Right lung (tissue), 10 donors: Measurements from ENCODE around the gene ZNF385D. TPM values are rescaled to one million over a fixed set of nuclear protein-coding genes. Genes with fewer than 3 reads are reported as not detected.
A peak's percentile ranks its signal among the peaks of the same experiment; 100 is the strongest.

Source experiments
- DNase-seq, 2 donors: peaks; one replicate each; pipeline ENCODE4 v3.0.0-alpha.2; 2013
- long read RNA-seq, 8 donors: transcript quantifications; one replicate each; lab custom pipeline, GENCODE V29; 2026
- polyA plus RNA-seq, 5 donors: library from polyadenylated mRNA; unstranded; fragments of 120-200 nt; gene quantifications; one replicate each; pipeline versions ENCODE4 v1.2.1 to v1.2.3, GENCODE V29; 2013; ENCODE audit warnings: inconsistent platforms in 1 of 5, low replicate concordance in 1 of 5; ENCODE audit not compliant: insufficient read length in 5 of 5, insufficient read depth in 1 of 5

Gene ZNF385D, protein sequence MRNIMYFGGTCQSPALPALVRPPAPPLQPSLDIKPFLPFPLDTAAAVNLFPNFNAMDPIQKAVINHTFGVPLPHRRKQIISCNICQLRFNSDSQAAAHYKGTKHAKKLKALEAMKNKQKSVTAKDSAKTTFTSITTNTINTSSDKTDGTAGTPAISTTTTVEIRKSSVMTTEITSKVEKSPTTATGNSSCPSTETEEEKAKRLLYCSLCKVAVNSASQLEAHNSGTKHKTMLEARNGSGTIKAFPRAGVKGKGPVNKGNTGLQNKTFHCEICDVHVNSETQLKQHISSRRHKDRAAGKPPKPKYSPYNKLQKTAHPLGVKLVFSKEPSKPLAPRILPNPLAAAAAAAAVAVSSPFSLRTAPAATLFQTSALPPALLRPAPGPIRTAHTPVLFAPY
- 10 to 100 TPM; 12.9 to 32.7 (median 22.9) TPM for polyA plus RNA-seq
- long read RNA-seq, donor 1, full-length matches to known transcripts: 3 of 3 reads
- long read RNA-seq, donor 1, partial matches to known transcripts: 0 of 3 reads
- long read RNA-seq, donor 1, other reads (novel, unspliced or antisense): 0 of 3 reads
- long read RNA-seq, donor 2, full-length matches to known transcripts: 1 of 1 reads
- long read RNA-seq, donor 2, partial matches to known transcripts: 0 of 1 reads
- long read RNA-seq, donor 2, other reads (novel, unspliced or antisense): 0 of 1 reads
- long read RNA-seq, donor 3, full-length matches to known transcripts: 3 of 3 reads
- long read RNA-seq, donor 3, partial matches to known transcripts: 0 of 3 reads
- long read RNA-seq, donor 3, other reads (novel, unspliced or antisense): 0 of 3 reads
- long read RNA-seq, donor 4, full-length matches to known transcripts: 1 of 1 reads
- long read RNA-seq, donor 4, partial matches to known transcripts: 0 of 1 reads
- long read RNA-seq, donor 4, other reads (novel, unspliced or antisense): 0 of 1 reads
- long read RNA-seq, donor 5, full-length matches to known transcripts: 3 of 3 reads
- long read RNA-seq, donor 5, partial matches to known transcripts: 0 of 3 reads
- long read RNA-seq, donor 5, other reads (novel, unspliced or antisense): 0 of 3 reads
- long read RNA-seq, donor 6, full-length matches to known transcripts: 1 of 1 reads
- long read RNA-seq, donor 6, partial matches to known transcripts: 0 of 1 reads
- long read RNA-seq, donor 6, other reads (novel, unspliced or antisense): 0 of 1 reads
- long read RNA-seq, donor 7, full-length matches to known transcripts: 1 of 188 reads
- long read RNA-seq, donor 7, partial matches to known transcripts: 187 of 188 reads
- long read RNA-seq, donor 7, other reads (novel, unspliced or antisense): 0 of 188 reads
- long read RNA-seq, donor 8: 0 reads

- DNase-seq: peak; percentile 55 to 65
These were observed at the start of gene ZNF385D for GRCh38 chr3:21750831-21751391. ZNF385D (minus strand) TSS chr3:21751210; CDS start chr3:21750916, 294 bp downstream.

DNA sequence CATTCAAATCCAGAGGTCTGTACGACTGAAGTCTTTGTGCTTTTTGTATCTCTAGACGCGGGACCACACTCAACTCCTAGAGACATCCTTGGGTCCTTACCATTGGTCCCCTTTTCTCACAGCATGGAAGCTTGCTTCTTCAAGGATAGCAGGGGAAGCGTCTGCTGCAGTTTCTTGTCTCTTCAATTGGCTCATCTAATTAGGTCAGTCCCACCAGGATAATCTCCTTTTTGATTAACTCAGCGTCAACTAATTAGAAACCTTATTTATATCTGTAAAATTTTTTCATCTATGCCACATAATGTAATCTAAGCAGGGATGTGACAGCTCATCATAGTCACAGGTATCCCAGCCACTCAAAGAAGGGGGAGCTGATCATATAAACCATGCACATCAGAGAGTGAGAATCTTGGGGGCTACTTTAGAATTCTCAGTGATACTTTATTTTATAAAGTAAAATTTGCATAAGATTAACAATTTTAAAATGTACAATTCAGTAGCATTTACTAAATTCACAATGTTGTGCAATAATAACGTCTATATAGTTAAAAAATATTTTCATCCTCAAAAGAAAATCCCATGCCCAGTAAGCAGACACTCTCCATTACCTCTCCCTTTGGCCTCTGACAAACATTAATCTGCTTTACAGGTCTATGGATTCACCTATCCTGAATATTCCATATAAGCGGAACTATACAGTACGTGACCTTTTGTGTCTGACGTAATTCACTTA lies 47.5 kb upstream of the ZNF385D start:
- no peak for DNase-seq

DNA sequence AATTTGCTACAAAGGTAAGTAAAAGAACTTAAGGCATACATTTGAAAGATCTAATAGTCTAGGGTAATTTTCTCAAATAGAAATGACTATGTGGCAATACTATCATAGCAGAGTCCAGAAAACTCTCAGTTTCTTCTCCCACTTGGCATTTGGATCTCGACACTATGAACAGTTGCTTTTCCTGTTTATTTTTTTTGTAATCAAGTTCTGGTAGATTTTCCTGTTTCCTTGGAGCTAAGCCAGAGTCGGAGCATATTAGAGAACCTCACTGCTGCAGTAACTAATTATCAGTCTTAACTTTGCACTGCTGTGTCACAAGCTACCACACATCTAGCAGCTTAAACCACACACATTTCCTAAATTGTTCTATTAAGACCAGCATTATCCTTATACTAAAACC lies 44.9 kb upstream of the ZNF385D start:
- peak; percentile 36 to 42 for DNase-seq

DNA sequence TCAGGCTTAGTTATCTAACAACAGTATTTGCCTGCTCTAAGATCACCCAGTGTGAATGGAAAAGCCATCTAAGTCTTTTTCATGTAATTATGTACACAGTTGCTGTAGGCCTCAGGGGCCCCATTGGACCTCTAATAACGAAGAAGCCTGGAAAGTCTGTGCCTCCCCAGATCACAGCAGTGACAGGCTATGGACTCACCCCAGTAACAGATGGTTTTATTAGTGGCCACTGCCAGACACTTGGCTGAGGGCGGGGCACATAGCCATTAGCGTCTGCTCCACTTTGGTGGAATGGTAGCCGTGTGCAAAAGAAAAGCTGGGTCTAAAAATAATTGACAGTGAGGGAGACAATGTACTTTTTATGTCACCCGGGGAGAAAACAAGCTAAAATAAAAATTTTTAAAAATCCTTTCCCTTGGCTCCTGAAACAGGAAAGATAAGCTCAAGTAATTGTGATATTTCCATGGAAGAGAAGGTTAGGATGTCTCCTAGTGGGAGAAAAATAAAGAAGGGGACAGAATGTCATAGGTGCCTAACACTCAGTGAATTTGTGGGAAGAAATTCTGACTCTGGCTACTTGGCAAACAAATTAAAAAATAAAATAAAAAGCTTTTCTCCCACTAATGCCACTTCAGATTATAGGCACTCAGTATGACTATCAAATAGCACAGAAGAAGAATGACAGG lies 44.3 kb upstream of the ZNF385D start:
- peak in 1 of 2 donors; percentile 18 for DNase-seq

DNA sequence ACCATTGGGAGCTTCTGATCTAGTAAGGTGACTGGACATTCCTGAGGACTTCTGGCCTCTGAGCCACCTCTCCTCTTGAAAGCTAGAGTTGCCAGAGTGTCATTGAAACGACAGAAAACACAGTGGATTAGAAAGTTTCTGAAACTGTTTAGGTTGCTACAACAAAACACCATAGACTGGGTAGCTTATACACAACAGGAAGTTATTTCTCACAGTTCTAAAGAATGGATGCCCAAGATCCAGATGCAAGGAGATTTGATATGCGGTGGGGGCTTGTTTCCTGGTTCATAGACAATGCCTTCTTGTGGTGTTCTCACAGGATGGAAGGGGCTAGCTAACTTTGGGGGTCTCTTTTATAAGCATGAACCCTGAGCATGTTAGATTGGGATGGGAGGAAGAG lies 43.3 kb upstream of the ZNF385D start:
- no peak for DNase-seq

DNA sequence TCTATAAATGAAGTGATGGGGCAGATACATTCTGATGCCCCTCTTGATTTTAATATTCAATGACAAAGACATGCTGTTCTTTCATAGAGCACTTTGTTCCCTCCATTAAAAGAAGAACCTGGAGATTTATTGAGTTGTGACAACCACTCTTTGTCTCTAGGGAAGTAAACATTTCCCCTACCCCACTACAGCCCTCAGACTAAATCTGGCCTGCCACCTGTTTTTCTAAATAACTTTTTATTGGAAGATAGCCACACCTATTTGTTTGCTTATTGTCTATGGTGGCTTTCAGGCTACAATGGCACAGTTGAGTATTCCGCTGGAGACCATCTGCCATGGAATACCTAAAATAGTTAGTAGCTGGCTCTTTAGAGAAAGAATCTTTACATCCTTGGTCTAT lies 41.2 kb upstream of the ZNF385D start:
- DNase-seq: no peak

- DNase-seq: no peak
These were observed 40.3 kb upstream of the ZNF385D start for GRCh38 chr3:21791356-21791755.

DNA sequence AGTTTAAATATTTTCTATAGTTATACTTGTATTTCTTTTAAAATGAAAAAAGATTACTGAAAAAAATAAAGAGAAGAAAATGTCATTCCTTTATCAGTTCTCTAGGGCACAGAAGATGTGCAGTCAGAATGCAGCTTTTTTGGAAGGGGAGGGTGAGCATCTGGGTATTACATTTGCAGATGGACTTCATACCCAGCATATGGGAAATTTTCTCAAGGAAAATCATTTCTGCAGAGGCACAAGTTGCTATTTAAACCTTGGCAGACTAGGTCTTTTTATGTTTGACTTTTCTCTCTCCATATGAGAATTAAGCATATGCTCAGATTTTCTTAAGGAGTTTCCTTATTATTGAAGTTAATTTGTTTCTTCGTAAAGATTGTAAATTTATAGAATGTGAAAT lies 39.5 kb upstream of the ZNF385D start:
- DNase-seq: no peak

GRCh38 chr3:21789730-21790129 lies 38.7 kb upstream of the ZNF385D start:
- DNase-seq: no peak

GRCh38 chr3:21786438-21786797 lies 35.4 kb upstream of the ZNF385D start:
- no peak for DNase-seq

DNA sequence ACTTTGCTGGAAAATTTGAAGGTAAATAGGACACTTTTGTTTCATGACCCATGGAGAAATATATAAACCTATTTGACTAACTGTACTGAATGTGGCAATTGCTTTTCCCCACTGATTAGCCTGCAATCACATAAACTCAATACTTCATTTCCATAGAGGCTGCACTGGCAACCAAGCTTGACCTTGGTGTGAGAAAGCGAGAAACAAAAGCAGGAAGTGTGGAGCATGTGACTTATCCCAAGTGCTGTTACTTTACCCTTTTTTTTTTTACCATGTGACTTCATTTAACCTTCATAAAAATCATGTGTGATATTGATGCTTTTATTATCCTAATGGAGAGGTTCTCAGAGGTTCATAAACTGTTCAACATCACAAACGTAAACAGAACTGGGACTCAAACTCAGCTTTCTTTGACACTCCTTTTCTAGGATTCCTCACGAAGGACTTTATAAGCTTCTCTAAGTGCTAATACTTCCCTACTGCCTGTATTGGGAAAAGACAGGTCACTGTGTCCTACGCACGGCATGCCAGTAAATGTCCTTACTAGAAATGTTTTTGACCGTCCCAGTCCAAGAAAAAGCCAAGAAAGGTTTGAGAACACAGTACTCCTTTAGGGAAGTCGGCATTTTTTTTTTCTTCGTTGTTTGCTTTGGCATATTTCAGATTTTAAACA lies 34.9 kb upstream of the ZNF385D start:
- no peak for DNase-seq

DNA sequence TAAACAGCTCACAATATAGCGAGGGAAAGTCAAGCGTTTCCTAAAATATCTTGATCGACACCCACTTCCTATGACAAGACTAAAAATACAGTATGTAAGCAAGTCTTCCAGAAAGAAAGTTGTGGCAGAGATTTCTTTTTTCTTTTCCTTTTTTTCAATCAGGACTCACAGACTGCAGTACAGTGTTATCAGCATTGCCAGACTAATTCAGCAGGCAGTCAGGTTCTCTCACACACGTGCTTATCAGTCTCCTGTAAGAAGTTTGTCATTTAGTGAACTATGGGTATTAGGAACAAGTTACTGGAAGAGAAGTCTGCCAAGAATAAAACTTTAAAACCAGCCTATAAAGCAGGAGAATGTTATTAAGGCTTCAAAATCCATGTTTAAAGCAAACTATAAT lies 32.8 kb upstream of the ZNF385D start:
- DNase-seq: no peak

- DNase-seq: no peak
These were observed 30.3 kb upstream of the ZNF385D start for GRCh38 chr3:21781355-21781754.

DNA sequence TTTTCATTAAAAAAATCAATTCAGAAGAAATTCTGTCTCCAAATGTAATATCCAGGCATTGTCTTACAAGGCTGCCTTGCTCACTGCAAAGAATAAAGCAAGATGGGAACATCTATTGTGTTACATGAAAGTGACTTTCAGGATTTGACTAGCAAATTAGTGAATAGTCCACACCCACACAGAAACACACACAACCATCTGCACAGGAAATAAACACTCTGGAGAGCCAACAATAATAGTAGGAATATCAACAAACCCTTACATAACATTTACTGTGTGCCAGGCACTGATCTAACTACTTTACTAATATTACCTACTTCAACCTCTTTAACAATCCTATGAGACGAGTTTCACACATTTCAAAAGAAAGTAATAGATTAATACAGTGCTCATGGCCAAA lies 28.9 kb upstream of the ZNF385D start:
- DNase-seq: no peak

DNA sequence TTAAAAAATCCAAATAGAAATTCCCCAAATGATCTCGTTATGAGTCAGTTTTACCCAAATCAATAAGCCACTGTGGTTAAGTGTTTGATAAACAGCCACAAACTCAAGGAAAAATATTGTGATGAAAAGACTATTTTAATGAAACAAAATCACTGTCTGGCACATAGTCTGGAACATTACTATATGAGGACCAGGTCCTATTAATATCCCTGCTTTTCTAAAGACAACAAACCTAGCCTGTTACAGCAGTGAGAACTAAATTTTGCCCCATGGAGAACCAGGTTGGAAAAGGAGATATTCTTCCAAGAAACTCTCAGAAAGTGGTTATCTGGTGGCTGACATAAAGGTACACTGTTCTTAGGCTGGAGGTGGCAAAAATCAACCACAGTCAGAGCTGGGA lies 27.7 kb upstream of the ZNF385D start:
- DNase-seq: no peak

- DNase-seq: no peak
These were observed 26.8 kb upstream of the ZNF385D start for GRCh38 chr3:21777821-21778220.

DNA sequence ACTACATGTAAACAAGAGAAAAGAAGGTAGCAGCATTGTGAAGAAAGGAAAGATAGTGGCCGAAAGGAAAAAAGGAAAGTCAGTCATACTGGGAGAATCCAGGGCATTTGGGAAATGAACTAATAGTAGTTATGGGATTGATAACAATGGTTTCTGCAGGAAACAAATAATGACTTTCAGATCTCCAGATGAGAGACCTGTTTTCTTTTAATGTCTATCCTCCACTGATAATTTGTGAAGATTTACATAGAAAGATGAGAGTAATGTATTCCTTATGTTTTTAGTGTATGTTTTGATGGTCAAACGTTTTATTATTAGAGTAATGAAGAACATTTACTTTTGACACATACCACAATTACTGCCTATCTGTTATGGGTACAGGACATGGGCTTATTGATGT lies 15.0 kb upstream of the ZNF385D start:
- no peak for DNase-seq

GRCh38 chr3:21755896-21756295 lies 4.9 kb upstream of the ZNF385D start:
- DNase-seq: no peak

GRCh38 chr3:21754839-21755238 lies 3.8 kb upstream of the ZNF385D start:
- DNase-seq: no peak
